MCF 10A (cell line): ENCODE measurements around the gene RAX. TPM values are rescaled to one million over a fixed set of nuclear protein-coding genes. Genes with fewer than 3 reads are reported as not detected.

Source experiments
- BruUV-seq: library from RNA; stranded (reverse); fragments of 400-500 nt; replicated peaks from 2 replicates; lab custom pipeline; 2021; lab: Mats Ljungman, UMichigan
- CTCF ChIA-PET: fragments of 300-600 bp; sonication (Branson Sonifier 250); formaldehyde crosslinking; extraction: SDS; loops from one replicate; lab custom pipeline; 2021; ENCODE audit warnings: antibody characterized with exemption, inconsistent platforms; lab: Yijun Ruan, JAX
- POLR2A ChIA-PET: fragments of 300-600, 350-650 bp; sonication (Branson Sonifier 250); formaldehyde crosslinking; extraction: SDS; loops from one replicate; lab custom pipeline; 2020; ENCODE audit warnings: antibody characterized with exemption, inconsistent platforms; lab: Yijun Ruan, JAX
- DNase-seq: peaks from one replicate; pipeline ENCODE4 v3.0.0-alpha.2; 2018; ENCODE audit not compliant: unreplicated experiment
- H3K27ac Mint-ChIP-seq: one replicate; pipeline ENCODE4 v1.8.0; 2022; ENCODE audit warnings: mild to moderate bottlenecking, low read depth, mixed read lengths; ENCODE audit not compliant: unreplicated experiment
- H3K27me3 Mint-ChIP-seq: one replicate; pipeline ENCODE4 v1.8.0; 2022; ENCODE audit warnings: mixed read lengths; ENCODE audit not compliant: insufficient read depth, unreplicated experiment
- H3K36me3 Mint-ChIP-seq: one replicate; pipeline ENCODE4 v1.8.0; 2022; ENCODE audit warnings: mild to moderate bottlenecking, moderate library complexity, mixed read lengths; ENCODE audit not compliant: insufficient read depth, unreplicated experiment
- H3K4me1 Mint-ChIP-seq: one replicate; pipeline ENCODE4 v1.8.0; 2022; ENCODE audit warnings: mixed read lengths; ENCODE audit not compliant: insufficient read depth, unreplicated experiment
- H3K4me3 Mint-ChIP-seq: one replicate; pipeline ENCODE4 v1.8.0; 2022; ENCODE audit warnings: mild to moderate bottlenecking, moderate library complexity, mixed read lengths; ENCODE audit not compliant: unreplicated experiment
- H3K9me3 Mint-ChIP-seq: one replicate; pipeline ENCODE4 v1.8.0; 2022; ENCODE audit warnings: mixed read lengths; ENCODE audit not compliant: unreplicated experiment
- CTCF ChIP-seq: fragments of 200-600 bp; IDR thresholded peaks from one replicate; pipeline ENCODE4 v1.8.0; 2022; ENCODE audit warnings: antibody characterized with exemption, mild to moderate bottlenecking; ENCODE audit not compliant: unreplicated experiment
- intact Hi-C: fragments of 100-400 bp; cut with micrococcal nuclease; formaldehyde crosslinking; loops from 2 replicates; pipeline ENCODE4 v1.14.1; 2022
- total RNA-seq: library from RNA; stranded (reverse); gene quantifications from 2 replicates; pipeline ENCODE4 v1.2.3, GENCODE V29; 2022

Gene RAX
- total RNA-seq, 1 experiment from 2014 or later: not detected

DNA sequence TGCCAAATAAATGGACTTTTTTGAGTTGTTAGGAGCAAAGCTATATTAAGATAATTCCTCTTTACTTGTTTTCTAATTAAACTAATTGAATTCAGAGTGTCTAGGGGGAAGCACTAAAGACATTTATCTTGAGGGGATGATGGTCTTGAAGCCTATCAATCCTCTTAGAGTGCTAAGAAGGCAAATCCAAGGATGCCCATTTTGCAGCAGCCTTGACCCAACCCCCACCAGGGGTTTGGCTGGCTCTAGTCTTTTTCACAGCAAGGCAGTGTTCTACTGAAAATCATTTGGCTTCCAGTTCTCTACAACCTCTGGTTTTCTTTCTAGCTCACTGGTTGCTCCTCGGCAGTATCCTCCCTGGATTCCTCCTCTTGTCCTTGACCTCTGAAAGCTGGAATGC lies 6.5 kb upstream of the RAX start:
- no TSS peak for BruUV-seq

DNA sequence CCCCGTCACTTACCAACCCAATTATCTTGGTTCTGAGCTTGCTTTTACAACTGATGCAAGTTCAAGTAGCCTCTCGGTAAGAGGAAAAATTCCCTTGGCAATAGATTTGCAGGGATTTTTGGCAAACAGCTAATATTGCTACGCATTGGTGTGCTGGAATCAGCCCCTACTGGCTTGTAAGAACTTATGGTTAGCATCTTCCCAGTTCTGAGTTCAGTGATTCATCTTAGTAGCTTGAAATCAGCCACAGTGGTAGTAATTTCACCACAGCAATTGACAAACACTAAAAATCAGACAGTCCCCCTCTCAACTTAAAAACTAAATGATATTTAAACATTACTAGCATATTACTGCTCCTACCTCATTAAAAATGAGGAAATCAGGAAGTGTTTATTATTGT lies 5.9 kb upstream of the RAX start:
- no peaks in the 10 kb centered on the region for H3K9me3 Mint-ChIP-seq
- no peak overlapping the region for H3K4me3 Mint-ChIP-seq
- H3K36me3 Mint-ChIP-seq: peaks cover 6% of the 10 kb centered on the region
- peaks cover 11% of the 10 kb centered on the region for H3K27me3 Mint-ChIP-seq
- ChIA-PET POLR2A (no interaction called here), CTCF (interaction anchor here (0.6 to 1.1 kb wide), 2 partner anchors 39 to 58 kb away, joined by 3 read pairs; no protein-coding TSS in a partner anchor)
- H3K27ac Mint-ChIP-seq: no peak overlapping the region
- no peak for TF ChIP-seq CTCF
- H3K4me1 Mint-ChIP-seq: no peaks in the 10 kb centered on the region
- BruUV-seq: no TSS peak
- DNase-seq: no peak
- intact Hi-C loops: no loop called here

More for the DNA sequence above, 6.5 kb upstream of the RAX start:
- CTCF ChIA-PET: interaction anchor here (0.5 kb wide), 1 partner anchor 41 kb away, joined by 3 read pairs; no protein-coding TSS in a partner anchor
- intact Hi-C loops: no loop called here
- POLR2A ChIA-PET: no interaction called here
- Mint-ChIP-seq H3K27ac (no peak overlapping the region), H3K9me3 (no peaks in the 10 kb centered on the region), H3K4me1 (no peaks in the 10 kb centered on the region), H3K4me3 (no peak overlapping the region), H3K27me3 (peaks cover 5% of the 10 kb centered on the region), H3K36me3 (peaks cover 6% of the 10 kb centered on the region)
- DNase-seq: no peak
- TF ChIP-seq CTCF: no peak

- CTCF ChIA-PET: interaction anchor here (0.5 to 1.8 kb wide), 4 partner anchors 30 to 1497 kb away, joined by 3 to 7 read pairs (median 3); no protein-coding TSS in a partner anchor
- intact Hi-C loops: no loop called here
- Mint-ChIP-seq H3K27me3 (peaks cover 15% of the 10 kb centered on the region), H3K4me1 (no peaks in the 10 kb centered on the region), H3K4me3 (no peak overlapping the region), H3K9me3 (no peaks in the 10 kb centered on the region), H3K36me3 (peaks cover 6% of the 10 kb centered on the region), H3K27ac (no peak overlapping the region)
- BruUV-seq: no TSS peak
- no peak for DNase-seq
- TF ChIP-seq CTCF: no peak
- POLR2A ChIA-PET: no interaction called here
Observed at GRCh38 chr18:59278793-59279192, 5.5 kb upstream of the RAX start.

- no peak overlapping the region for H3K27ac Mint-ChIP-seq
- H3K27me3 Mint-ChIP-seq: peaks cover 22% of the 10 kb centered on the region
- ChIA-PET POLR2A (no interaction called here), CTCF (interaction anchor here (0.7 to 3.1 kb wide), 4 partner anchors 10 to 126 kb away, joined by 3 to 13 read pairs (median 6); no protein-coding TSS in a partner anchor)
- DNase-seq: no peak
- H3K4me3 Mint-ChIP-seq: no peak overlapping the region
- H3K9me3 Mint-ChIP-seq: no peaks in the 10 kb centered on the region
- H3K36me3 Mint-ChIP-seq: no peaks in the 10 kb centered on the region
- no peaks in the 10 kb centered on the region for H3K4me1 Mint-ChIP-seq
- intact Hi-C loops: no loop called here
- TF ChIP-seq CTCF: no peak
- no TSS peak for BruUV-seq
Observed at GRCh38 chr18:59276047-59276446, 2.8 kb upstream of the RAX start.
